ENCODE data around the gene FAM149A. TPM values are rescaled to one million over a fixed set of nuclear protein-coding genes. Genes with fewer than 3 reads are reported as not detected.

The FAM149A gene
- total RNA-seq, 1 donor from 2014 or later, result 9.8 TPM

DNA sequence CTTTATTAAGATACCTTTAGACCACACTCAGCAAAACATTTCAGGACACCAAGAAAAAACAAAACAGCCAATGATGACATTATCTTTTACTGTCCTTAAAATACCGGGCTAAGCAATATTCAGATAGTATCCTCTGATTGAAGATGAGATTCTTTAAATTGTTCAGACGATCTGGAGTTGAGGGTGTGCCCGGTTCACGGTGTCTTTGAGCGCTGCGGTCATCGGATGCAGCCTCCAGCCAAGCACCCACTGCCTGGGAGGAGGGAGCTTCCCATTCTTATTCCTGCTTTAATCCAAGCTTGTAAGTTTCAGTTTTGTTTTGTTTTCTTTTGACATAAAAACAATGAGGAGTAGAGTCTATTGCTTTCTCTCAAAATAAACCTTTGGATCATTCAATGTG lies 14.1 kb downstream of the FAM149A start:
- intact Hi-C loops (cut with DNase I), result no loop called here
- no peak overlapping the region for H3K4me3 ChIP-seq
- H3K9me3 ChIP-seq, result no peaks in the 10 kb centered on the region
- no peak overlapping the region for H3K27ac ChIP-seq
- no peak for DNase-seq (ENCODE audit: extremely low spot score in 2 of 2)
- H3K27me3 ChIP-seq, result no peaks in the 10 kb centered on the region
- TF ChIP-seq, protein P1, sequence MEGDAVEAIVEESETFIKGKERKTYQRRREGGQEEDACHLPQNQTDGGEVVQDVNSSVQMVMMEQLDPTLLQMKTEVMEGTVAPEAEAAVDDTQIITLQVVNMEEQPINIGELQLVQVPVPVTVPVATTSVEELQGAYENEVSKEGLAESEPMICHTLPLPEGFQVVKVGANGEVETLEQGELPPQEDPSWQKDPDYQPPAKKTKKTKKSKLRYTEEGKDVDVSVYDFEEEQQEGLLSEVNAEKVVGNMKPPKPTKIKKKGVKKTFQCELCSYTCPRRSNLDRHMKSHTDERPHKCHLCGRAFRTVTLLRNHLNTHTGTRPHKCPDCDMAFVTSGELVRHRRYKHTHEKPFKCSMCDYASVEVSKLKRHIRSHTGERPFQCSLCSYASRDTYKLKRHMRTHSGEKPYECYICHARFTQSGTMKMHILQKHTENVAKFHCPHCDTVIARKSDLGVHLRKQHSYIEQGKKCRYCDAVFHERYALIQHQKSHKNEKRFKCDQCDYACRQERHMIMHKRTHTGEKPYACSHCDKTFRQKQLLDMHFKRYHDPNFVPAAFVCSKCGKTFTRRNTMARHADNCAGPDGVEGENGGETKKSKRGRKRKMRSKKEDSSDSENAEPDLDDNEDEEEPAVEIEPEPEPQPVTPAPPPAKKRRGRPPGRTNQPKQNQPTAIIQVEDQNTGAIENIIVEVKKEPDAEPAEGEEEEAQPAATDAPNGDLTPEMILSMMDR (IDR thresholded peaks at IDR 0.05), result no peak
- no peak for TF ChIP-seq POLR2AphosphoS5 (IDR thresholded peaks at IDR 0.05; ENCODE audit: insufficient read depth in 1 of 2, low read depth in 1 of 2)
- TF ChIP-seq POLR2A (IDR thresholded peaks at IDR 0.05), result no peak
- H3K4me1 ChIP-seq, result no peaks in the 10 kb centered on the region
- H3K36me3 ChIP-seq, result no peaks in the 10 kb centered on the region

DNA sequence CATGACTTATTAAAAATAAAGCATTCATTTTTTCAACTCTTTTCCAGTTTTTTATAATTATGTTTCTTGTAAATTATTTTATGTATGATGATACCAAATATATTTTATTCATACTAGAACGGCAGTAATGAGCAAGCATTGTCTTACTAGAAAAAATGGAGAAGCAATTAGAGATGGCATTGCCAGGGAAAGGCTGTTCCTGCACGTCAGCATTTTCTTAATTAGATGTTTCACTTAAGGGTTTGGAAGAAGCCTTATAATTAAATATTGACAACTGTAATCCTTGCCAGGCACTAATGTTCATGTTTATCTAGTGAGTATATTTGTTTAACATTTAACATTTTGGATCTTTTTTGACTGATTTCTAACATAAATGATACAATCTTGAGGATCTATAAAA lies 16.6 kb downstream of the FAM149A start:
- DNase-seq (ENCODE audit: extremely low spot score in 2 of 2), result no peak
- Histone ChIP-seq H3K4me3 (no peak overlapping the region), H3K9me3 (no peaks in the 10 kb centered on the region), H3K27ac (no peak overlapping the region), H3K27me3 (no peaks in the 10 kb centered on the region), H3K4me1 (no peaks in the 10 kb centered on the region), H3K36me3 (no peaks in the 10 kb centered on the region)
- TF ChIP-seq POLR2AphosphoS5 (IDR thresholded peaks at IDR 0.05; ENCODE audit: insufficient read depth in 1 of 2, low read depth in 1 of 2) (no peak), POLR2A (IDR thresholded peaks at IDR 0.05) (no peak)
- TF ChIP-seq, protein P1 (IDR thresholded peaks at IDR 0.05), result no peak
- intact Hi-C loops (cut with DNase I), result no loop called here

DNA sequence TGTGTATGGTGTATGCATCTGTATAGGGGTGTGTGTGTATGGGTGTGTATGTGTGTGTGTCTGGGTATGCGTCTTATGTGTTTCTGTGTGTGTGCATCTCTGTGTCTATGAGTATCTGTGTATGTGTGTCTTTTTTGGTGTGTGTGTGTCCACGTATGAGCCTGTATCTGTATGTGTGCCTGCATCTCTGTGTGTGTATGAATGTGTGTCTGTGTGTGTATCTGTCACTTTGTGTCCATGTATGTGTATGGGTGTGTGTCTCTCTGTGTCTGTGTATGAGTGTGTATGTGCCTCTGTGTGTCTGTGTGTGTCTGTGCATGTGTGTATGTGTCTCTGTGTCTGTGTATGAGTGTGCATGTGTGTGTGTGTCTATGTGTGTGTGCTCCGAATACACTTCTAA lies 24.3 kb downstream of the FAM149A start:
- TF ChIP-seq, protein P1 (IDR thresholded peaks at IDR 0.05), result no peak
- no peak for TF ChIP-seq POLR2AphosphoS5 (IDR thresholded peaks at IDR 0.05; ENCODE audit: insufficient read depth in 1 of 2, low read depth in 1 of 2)
- no peak for TF ChIP-seq POLR2A (IDR thresholded peaks at IDR 0.05)
- no peak for DNase-seq (ENCODE audit: extremely low spot score in 2 of 2)
- intact Hi-C loops (cut with DNase I), result no loop called here
- H3K27me3 ChIP-seq, result no peaks in the 10 kb centered on the region
- no peak overlapping the region for H3K27ac ChIP-seq
- H3K9me3 ChIP-seq, result no peaks in the 10 kb centered on the region
- H3K4me1 ChIP-seq, result no peaks in the 10 kb centered on the region
- no peaks in the 10 kb centered on the region for H3K36me3 ChIP-seq
- no peak overlapping the region for H3K4me3 ChIP-seq

DNA sequence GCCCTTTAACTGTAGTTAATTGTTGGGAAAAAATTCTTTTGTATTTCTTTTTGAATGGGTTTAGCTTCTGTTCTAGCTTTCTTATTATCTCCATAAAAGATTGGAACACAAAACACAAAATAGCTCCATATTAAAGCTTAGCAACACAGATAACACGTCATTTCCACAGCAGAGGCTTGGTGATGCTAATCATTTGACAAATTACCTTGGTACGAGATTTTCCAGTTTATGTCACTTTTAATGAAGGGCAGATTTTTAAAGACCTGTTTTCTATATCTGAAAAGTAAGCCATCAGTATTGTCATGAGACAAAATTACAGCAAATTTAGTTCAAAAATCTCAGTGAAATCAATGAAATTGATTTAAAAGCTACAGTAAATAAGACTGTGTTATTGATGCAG lies 27.4 kb downstream of the FAM149A start:
- DNase-seq (ENCODE audit: extremely low spot score in 2 of 2), result no peak
- TF ChIP-seq POLR2AphosphoS5 (IDR thresholded peaks at IDR 0.05; ENCODE audit: insufficient read depth in 1 of 2, low read depth in 1 of 2), result no peak
- TF ChIP-seq, protein P1 (IDR thresholded peaks at IDR 0.05), result no peak
- no peak for TF ChIP-seq POLR2A (IDR thresholded peaks at IDR 0.05)
- Histone ChIP-seq H3K27ac (no peak overlapping the region), H3K36me3 (no peaks in the 10 kb centered on the region), H3K4me1 (no peaks in the 10 kb centered on the region), H3K4me3 (no peak overlapping the region), H3K9me3 (no peaks in the 10 kb centered on the region), H3K27me3 (no peaks in the 10 kb centered on the region)
- intact Hi-C loops (cut with DNase I), result loop anchor here (10.0 kb wide), 1 partner anchor 57 kb away; no protein-coding TSS in a partner anchor

DNA sequence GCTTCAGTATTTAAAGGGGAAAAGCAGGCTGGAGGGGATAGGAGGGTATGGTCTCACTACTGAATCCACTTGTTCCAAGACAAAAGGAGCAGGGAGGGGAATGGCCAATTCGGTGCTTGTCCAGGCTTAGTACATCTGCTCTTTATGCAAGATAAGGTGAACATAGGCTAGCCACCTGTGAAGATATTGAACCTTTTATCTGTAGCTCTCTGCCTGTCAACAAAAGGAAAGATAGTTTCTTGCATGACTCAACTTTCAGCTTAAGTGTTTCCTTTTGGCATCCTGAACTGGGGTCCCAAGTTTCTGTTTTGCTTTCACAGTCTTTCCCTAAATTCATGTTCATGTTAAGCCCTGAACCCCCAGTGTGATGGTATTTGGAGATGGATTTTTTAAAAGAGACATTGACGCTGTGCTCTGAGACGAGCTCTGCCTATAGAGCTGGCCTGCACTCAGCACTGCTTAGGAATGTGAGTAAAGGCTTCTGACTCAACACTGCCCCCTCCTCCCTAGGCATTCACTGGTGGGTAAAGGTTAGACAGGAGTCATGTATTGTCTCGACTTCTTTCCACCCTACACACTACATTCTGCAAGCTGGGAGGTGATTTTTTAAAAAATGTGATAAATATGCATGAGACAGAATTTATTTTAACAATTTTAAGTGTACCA lies 28.2 kb downstream of the FAM149A start:
- TF ChIP-seq, protein P1 (IDR thresholded peaks at IDR 0.05), result no peak
- TF ChIP-seq POLR2AphosphoS5 (IDR thresholded peaks at IDR 0.05; ENCODE audit: insufficient read depth in 1 of 2, low read depth in 1 of 2) (no peak), POLR2A (IDR thresholded peaks at IDR 0.05) (no peak)
- no peaks in the 10 kb centered on the region for H3K9me3 ChIP-seq
- intact Hi-C loops (cut with DNase I), result loop anchor here (10.0 kb wide), 1 partner anchor 58 kb away; no protein-coding TSS in a partner anchor
- no peak overlapping the region for H3K27ac ChIP-seq
- no peaks in the 10 kb centered on the region for H3K36me3 ChIP-seq
- no peak overlapping the region for H3K4me3 ChIP-seq
- DNase-seq (ENCODE audit: extremely low spot score in 2 of 2), result no peak
- H3K4me1 ChIP-seq, result no peaks in the 10 kb centered on the region
- H3K27me3 ChIP-seq, result no peaks in the 10 kb centered on the region
